Sigmoid colon (tissue), 4 donors: ENCODE data around the gene SLC25A34.

ENCODE experiments used
- CTCF ChIP-seq, 4 experiments: fragments of 450-650 bp in 3 of 4; fragments of 200-600 bp in 1 of 4; IDR thresholded peaks; one replicate each; pipeline ENCODE4 v1.5.1; 2016 to 2019; ENCODE audit warnings: antibody characterized with exemption in 4 of 4, mild to moderate bottlenecking in 3 of 4, moderate library complexity in 2 of 4
- EP300 ChIP-seq, 4 donors: sonication (generic); formaldehyde crosslinking; IDR thresholded peaks; one replicate each; pipeline ENCODE4 v1.6.1; 2017; ENCODE audit warnings: antibody characterized with exemption in 4 of 4
- POLR2A ChIP-seq, 2 donors: fragments of 450-650 bp; IDR thresholded peaks; one replicate each; pipeline ENCODE4 v1.6.1; 2016; ENCODE audit warnings: antibody characterized with exemption in 2 of 2, mild to moderate bottlenecking in 2 of 2, moderate library complexity in 2 of 2
- POLR2AphosphoS5 ChIP-seq, 4 donors: sonication (generic); formaldehyde crosslinking; IDR thresholded peaks; one replicate each; pipeline ENCODE4 v1.6.1; 2017; ENCODE audit warnings: antibody characterized with exemption in 4 of 4

- no peak for TF ChIP-seq CTCF (IDR thresholded peaks at IDR 0.05)
- no peak for TF ChIP-seq POLR2A (IDR thresholded peaks at IDR 0.05)
- no peak for TF ChIP-seq POLR2AphosphoS5 (IDR thresholded peaks at IDR 0.05)
- TF ChIP-seq EP300 (IDR thresholded peaks at IDR 0.05), result no peak
These were observed 15.2 kb upstream of the SLC25A34 start for GRCh38 chr1:15720861-15721260.
